Ramos (cell line): ENCODE data around the gene PERCC1.

Source experiments
- in situ Hi-C: fragments of 300-500 bp; cut with MboI; formaldehyde crosslinking; loops from one replicate; pipeline ENCODE4 v1.14.3; 2022; ENCODE audit warnings: low sequenced_read_pairs; ENCODE audit not compliant: unreplicated experiment

The PERCC1 gene

DNA sequence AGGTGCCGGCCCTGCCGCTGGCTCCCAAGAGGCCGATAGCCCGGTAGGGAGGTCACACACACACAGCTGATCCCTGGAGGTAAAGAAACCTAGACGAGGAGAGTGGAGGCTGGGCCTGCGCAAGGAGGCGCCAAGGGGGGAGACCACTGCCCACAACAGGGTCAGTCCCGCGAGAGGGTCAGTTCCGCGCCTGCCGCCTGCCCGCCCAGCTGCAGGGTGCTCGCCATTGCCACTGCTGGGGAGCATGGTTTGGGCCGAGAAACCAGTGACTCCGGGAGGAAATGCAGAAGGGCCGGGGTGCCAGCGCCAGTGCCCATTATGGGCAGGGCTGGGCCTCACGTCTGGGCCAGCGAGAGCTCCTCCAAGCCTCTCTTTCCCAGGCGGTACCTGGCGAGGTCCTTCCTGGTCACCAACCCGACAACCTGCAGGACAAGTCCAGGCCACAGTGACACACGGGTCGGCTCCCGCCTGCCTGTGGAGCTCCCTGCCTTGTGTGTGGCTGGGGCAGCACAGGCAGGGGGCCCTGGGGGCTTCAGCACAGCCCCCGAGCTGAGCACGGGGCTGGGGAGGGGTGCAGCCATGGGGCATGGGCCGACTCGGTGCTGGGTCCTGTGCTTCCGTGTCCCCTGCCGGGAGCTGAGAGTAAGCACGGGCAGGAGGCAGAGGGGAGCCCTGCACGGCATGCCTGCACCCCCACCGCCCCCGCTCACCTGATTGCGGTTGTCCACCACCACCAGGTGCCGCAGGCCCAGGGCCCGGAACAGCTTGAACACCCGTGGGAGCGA is 15.6 kb downstream of the PERCC1 start:
- in situ Hi-C loops: no loop called here

DNA sequence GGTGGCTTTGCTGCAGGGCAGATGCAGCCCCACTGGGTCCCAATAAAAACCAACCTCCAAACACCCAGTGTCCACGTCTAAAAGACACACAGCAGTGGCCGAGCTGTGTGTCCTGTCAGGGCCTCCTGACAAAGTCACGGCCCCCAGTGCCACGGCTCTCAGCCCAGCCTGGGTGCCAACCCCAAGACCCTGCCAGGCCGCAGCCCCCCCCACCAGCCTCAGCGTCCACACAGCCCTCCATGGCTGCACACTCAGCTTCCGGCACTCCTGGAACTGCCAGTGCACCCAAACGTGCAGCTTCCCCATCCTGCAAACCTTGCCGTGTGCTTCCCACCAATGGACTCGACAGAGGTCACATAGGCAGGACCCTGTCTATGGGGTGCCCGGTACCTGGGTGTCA is 17.1 kb downstream of the PERCC1 start:
- in situ Hi-C loops: no loop called here

DNA sequence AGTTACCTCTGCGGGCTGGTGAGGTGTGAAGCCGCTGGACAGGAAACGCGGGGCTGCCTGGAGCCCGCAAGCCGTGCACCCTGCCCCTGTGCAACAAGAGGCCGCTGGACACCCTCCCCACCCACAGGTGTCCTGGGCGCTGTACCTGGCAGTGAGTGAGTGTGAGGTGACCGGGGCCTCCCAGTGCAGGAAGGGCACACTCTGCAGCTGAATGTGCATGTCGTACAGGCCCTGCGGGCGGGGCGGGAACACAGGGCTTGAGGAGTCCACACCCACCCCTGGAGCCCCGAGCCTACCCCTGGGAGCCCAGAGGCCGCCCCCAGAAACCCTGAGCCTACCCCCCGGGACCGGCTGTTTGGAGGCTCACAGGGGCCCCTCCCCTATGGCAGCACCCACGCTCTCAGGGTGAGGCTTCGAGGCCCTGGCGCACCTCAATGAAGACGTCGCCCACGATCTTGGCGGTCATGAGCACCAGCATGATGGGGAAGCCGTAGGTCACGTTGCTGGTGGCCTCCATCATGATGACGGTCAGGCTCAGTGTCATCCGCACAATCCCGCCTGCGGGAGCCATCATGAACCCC is 17.7 kb downstream of the PERCC1 start:
- in situ Hi-C loops: no loop called here

DNA sequence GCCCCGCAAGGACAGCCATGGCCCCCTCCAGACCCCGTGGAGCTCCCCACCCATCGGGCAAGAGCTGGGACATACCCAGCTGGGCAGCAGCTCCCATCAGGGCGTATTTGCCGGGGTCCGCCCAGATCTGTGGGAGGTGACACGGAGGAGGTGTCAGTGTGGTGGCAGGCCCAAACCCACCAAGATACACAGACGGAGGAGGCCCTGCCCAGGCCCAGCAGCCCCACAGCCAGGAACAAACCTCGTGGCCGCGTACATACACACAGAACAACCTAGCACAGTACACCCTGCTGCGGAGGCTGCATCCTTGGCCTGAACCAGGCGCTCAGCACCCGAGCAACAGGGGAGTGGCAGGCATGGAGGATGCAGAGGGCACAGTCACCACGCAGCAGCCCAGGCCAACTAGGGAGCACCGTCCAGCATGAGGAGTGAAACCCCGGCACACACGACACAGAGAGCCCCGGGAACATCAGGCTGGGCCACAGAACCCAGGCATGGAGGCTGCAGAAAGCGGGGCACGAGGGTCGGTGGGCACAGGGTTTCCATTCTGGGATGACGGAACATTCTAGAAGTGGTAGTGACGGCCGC is 18.4 kb downstream of the PERCC1 start:
- in situ Hi-C loops: no loop called here

DNA sequence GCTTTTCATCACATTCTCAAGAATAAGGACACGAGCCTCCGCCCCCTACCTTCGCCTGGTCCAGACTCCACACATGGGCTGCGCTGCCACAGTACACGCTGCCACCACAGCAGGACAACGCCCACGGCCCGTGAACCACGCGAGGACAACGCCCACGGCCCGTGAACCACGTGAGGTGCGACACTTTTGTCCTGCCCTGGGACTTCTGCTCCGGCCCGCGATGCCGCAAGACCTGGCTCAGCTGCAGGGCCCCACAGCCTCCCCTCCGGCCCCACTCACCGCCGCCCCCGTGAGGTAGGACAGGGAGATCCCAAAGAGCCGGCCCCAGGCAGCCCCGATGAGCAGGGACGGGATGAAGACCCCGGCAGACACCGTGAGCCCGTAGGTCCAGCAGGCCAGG is 19.3 kb downstream of the PERCC1 start:
- in situ Hi-C loops: no loop called here

DNA sequence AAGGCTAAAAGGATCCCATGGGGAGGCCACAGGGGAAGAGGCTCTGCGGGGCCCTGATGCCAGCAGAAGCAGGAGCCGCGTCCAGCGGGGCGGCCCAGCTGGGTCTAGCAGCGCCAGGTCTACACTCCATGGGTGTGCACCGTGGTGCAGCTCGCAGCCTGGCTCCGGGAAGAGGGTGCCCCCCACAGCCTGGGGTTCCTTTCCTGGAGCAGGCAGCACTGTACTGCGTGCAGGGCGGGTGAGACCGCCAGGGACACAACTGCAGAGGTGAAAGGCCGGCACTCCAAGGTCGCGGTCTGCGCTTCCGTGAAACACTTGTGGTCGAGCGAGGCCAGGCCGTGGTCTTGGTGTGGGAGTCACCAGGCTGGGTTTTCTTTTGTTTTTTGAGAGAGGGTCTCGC is 20.0 kb downstream of the PERCC1 start:
- in situ Hi-C loops: no loop called here

DNA sequence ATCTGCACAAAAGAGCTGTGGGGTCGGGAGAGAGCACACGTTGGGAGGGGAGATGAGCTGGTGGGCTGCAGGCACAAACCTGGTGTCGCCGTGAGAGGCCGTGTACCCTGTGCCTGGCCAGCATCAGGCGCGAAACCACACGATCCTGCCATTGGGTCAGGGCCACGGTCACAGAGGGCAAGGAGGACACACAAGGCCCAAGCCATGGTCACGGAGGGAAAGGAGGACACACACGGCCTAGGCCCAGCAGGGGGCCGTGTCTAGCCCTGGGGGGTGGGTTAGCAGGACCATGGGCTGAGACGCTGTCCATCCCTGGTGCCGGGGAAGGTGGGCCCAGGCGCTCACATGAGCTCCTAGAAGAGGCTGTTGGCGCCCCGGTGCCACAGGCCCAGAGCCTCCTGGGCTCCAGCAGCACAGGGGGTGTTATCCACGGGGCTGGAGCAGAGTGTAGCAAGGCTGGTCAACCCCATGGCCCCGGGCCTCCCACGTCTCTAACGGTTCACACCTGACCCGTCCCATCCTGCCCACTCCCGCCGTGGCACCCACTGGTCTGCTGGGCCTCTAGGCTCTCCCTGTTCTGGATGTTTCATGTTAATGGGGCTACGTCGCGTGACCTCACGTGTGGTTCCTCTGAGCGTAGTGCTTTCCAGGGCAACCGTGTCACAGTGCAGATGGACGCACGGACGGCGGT is 21.0 kb downstream of the PERCC1 start:
- in situ Hi-C loops: no loop called here

DNA sequence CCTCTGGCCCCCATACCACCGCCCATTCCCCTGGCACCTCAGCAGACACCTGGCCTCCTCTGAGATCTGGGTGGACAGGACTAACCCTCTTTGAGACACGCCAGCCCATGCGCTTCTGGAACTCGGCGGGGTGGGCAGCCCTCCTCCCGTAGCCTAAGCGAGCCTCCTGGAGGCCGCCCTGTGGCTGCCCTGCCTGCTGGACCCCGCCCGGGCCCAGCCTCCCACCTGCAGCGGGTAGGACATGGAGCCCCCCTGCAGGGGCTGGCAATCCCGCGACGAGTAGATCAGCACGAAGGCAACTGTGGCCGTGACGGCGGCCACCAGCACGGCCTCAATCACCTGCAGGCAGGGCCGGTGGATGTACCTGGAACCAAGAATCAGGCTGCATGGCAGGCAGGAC is 21.7 kb downstream of the PERCC1 start:
- in situ Hi-C loops: no loop called here

DNA sequence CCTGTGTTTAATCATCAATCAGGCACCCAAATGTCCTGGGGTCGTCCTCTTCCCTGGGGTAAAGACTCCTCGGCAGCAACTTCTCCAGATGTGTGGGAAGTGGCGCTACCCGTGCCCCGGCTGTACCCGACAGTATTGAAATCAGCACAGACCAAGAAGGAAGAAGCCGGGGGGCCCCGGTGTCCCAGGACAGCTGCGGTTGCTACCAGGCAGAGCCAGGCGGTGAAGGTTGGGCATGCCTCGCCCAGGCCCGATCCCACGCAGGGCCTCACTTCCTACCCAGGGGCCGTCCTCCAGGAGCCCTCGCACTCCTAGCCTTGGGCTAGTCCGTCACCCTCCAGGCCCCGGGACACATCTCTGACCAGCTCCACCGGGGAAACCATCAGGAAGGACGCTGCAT is 22.4 kb downstream of the PERCC1 start:
- in situ Hi-C loops: no loop called here

DNA sequence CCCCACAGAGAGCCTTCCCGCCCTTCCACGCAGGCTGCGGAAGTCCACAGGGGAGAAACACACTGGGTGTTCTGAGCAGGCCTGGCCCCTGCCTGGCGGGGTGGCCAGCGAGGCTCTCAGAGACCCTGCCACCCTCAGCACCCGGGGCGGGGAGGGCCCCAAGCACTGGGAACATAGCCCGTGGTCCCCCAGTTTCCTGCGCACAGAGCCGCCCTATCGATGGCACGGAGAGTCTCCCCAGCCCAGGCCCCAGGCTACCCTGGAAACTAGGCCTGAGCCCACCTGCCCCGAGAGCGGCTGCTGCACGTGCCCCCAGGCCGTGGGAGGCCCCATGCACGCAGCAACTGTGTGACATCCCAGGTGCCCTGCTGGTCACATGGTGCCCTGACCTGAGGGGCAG is 23.7 kb downstream of the PERCC1 start:
- in situ Hi-C loops: no loop called here

DNA sequence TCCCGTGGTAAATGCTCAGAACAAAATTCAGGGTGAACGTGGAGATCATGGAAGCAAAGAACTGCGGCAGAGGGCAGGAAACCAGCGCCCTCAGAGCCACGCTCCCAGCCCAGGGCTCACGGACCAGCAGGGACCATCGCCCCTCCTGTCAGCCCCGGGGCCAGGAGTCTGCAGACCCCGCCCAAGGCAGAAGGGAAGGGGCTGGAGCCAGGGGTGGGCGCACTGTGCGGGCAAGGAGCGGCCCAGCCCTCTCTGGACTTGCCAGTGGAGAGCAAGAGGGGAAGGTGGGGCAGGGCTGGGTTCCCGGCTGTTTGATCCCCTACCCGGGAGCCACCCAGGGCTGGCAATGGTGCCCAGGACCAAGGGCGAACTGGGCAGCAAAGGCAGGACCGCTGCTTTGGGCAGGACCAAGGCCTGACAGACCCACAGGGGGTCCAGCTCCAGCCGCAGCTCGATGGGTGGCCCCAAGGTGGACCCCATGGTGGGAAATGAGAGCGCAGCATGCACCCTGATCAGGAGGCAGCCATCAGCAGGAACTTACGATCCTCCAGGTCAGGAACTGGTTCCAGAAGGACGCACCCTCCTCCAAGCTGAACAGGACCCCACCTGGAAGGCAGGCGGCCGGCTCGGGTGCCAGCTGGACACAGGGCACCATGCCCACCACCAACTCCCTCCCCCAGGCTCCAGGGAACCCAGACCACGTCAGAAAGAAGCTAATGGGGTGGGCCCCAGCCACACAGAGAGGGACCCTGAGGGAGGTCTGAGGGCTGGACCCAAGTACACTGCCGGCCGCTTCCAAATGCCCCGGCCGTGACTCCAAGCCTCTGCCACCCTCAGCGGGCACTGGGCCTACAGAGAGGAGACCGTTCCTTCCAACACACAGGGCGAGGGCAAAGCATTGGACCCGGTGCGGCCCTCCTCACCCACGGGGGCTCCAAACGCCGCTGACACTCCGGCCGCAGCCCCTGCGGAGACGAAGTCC is 24.6 kb downstream of the PERCC1 start:
- in situ Hi-C loops: no loop called here

DNA sequence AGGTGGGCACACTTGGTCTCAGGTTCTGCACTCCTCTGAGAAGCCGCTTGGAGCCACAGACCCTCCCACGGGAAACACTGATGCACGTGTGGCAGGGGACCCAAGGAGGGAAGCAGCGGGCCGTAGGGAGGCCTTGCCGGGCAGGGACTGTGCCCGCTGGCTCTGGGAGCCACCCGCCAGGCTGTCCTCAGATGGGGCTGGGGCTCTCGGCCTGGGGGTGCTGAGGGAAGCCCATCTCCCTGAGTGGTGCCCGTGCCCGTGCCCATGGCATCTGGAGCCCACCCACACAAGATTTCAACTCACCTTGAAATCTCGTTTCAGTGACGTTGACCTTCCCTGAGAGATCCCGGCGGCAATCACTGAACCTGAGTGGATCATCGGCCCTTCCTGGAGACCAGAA is 26.1 kb downstream of the PERCC1 start:
- in situ Hi-C loops: no loop called here

DNA sequence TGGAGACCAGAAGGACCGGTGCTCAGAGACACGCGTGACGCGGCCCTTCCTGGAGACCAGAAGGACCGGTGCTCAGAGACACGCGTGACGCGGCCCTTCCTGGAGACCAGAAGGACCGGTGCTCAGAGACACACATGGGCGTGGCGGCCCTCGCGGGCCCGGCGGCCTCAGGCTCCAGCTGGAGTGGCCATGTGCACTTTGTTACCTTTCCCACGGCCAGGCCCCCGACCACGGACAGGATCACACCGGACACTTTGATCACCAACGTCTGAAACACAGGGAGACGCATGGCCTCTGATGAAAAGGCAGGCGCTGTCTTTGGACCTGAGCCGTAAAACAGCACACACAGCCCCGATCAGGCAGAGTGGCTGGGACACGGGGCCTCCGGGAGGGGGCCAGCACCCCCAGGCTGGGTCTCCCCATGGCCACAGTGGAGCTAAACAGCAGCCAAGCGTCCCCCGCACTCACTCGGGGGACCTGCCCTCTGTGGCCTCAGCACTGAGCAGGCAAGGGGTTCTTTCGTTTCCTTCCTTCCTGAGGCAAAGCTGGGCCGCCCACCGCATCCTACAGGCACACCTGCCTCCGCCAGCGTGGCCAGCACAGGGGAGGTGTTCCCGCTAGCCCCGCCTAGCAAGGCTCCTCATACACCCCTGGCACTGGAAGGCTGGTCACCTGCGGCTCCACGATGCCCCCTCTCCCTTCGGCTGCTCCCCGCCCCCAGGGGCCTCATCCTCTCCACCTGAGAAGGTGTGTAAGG is 26.8 kb downstream of the PERCC1 start:
- in situ Hi-C loops: no loop called here

DNA sequence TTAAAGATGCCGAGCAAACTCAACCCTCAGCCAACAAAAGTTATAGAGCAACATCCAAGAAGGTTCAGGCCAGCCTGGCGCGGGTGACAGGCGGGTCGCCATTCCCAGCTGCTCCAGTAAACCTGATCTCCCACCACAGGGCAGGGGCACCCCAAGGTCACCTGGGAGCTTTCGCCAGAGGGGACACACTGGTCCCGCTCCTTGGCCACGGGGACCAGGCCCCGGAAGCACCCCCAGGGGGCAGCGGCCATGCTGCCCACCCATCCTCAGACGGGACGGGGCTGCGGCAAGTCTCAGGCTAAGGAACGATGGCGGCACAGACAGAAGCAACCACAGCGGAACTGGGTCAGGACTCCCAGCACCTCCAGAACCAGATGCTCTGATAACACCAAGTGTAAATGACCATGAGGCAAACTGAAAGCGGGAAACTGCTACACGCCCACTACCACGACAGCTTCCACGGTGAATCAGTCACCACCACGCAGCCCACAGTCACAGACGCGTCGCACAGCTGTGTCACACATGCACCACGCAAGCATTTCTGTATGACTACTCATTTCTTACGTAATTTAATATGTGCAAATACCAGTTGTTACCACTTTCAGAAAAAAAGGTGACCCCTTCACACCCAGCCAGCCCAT is 27.6 kb downstream of the PERCC1 start:
- in situ Hi-C loops: no loop called here

DNA sequence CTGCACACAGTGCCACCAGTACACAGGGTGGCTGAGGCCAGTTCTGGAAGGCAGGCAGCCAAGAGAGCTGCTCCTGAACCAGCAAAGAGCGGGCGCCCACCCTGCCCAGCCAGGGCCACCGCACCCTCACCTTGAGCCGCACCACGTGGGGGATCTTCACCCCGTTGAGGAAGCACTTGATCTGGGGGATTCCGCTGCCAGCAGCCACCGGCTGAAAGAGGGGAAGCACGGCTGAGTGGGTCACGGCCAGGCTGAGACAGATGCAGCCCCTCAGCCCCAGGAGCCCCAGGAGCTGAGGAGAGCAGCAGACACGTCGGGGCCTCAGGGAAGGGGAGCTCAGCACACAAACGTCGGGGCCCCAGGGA is 28.1 kb downstream of the PERCC1 start:
- in situ Hi-C loops: no loop called here

DNA sequence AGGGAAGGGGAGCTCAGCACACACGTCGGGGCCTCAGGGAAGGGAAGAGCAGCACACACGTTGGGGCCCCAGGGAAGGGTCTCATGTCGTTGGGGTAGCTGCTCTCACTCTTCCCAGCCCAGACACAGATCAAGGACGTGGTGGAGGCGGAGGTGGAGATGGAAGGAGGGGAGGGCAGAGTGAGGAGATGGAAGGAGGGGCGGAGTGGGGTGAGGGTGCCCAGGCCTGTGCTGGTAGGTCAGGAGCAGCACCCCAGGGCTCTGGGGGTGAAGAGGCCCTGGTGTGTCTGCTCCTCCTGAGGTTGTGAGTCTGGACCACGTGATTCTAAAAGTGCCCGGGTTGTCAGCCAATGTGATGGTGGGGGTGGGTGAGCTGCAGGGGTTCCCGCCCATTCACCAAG is 29.1 kb downstream of the PERCC1 start:
- in situ Hi-C loops: no loop called here

DNA sequence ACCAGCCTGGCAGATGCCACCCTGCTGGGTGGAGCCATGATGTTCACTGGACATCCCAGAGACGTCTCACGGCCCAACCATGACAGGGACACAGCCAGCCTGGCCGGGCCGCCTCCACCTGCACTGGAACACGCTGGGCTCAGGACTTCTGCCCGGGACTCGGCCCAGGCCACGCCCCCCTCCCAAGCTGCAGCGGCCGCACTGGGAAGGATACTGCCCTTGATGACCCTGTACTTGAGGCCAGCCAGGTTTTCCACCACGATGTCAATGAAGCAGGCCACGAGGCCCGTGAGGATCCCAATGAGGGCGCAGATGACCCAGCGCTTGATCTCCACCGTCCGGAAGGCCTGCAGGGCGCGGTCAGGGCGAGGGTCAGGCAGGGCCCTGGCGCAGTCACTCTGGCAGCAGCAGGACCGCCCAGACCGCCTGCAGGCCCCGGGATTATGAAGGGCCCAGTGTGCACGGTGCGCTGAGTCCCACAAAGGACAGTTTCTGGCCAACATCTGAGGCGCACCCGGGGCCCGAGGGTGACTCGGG is 29.8 kb downstream of the PERCC1 start:
- in situ Hi-C loops: no loop called here

DNA sequence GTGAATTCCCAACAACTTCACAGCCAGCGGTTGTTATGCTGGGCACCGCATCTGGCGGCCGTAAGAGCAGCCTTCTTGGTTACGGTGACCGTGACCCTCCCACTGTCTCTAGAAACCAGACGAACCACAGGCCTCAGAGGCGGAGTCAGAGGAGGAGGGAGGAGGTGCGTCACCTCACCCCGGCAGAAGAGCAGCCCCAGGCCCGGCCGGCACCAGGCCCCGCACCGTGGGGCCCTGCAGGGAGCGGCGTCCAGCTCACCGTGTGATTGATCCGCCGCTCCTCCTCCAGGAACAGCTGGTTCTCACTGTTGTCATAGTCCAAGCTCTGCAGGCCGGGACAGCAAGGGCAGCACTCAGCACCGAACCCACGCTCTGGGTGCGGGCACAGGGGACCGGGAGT is 30.3 kb downstream of the PERCC1 start:
- in situ Hi-C loops: no loop called here
